HCT116 (cell line): ENCODE results near the gene GRM1.

Experiments used
- CTCF ChIP-seq, 3 experiments: fragments of 200-600 bp in 1 of 3; sonication (generic) in 1 of 3; IDR thresholded peaks in 2 of 3; conservative IDR thresholded peaks in 1 of 3; 2 replicates each; pipeline ENCODE4 v1.5.1; 2012 to 2017; ENCODE audit warnings: low read depth in 2 of 3, low read length in 2 of 3, antibody characterized with exemption in 1 of 3, borderline replicate concordance in 1 of 3, control low read depth in 1 of 3, mild to moderate bottlenecking in 1 of 3, mixed read lengths in 1 of 3, mixed run types in 1 of 3, moderate library complexity in 1 of 3; ENCODE audit not compliant: insufficient read depth in 1 of 3
- POLR2A ChIP-seq: IDR thresholded peaks from 2 replicates; pipeline ENCODE4 v1.7.0; 2011; ENCODE audit warnings: borderline replicate concordance; ENCODE audit not compliant: insufficient read depth, insufficient read length; ENCODE audit errors: extremely low read depth
- SP1 ChIP-seq: IDR thresholded peaks from 2 replicates; pipeline ENCODE4 v1.6.1; 2012; ENCODE audit warnings: low read depth
- YY1 ChIP-seq: IDR thresholded peaks from 2 replicates; pipeline ENCODE4 v1.6.1; 2011; ENCODE audit warnings: low read length, low read depth, moderate library complexity, mild to moderate bottlenecking; ENCODE audit not compliant: insufficient replicate concordance; ENCODE audit errors: extremely low read depth

GRCh38 chr6:146434732-146435390 lies 406.0 kb downstream of the GRM1 start:
- no peak for TF ChIP-seq SP1
- no peak for TF ChIP-seq YY1
- TF ChIP-seq CTCF (IDR thresholded peaks at IDR 0.05 in 2 of 3, conservative IDR thresholded peaks at IDR 0.05 in 1 of 3; ENCODE audit: borderline replicate concordance in 1 of 3, insufficient read depth in 1 of 3, low read depth in 2 of 3, low read length in 2 of 3), result no peak
- TF ChIP-seq POLR2A, result no peak
